Measurements from ENCODE around the gene PTPRA.

- TF ChIP-seq ZNF551 (CRISPR knock-in tag; IDR thresholded peaks at IDR 0.05) (no peak), E4F1 (CRISPR knock-in tag; IDR thresholded peaks at IDR 0.05; ENCODE audit: borderline replicate concordance) (no peak), SIX5 (IDR thresholded peaks at IDR 0.05; ENCODE audit: borderline replicate concordance in 1 of 2, insufficient read depth in 1 of 2, low read depth in 1 of 2, low read length in 2 of 2) (no peak), PRPF4 (IDR thresholded peaks at IDR 0.05; ENCODE audit: insufficient read depth, low read depth, low read length, poor library complexity, severe bottlenecking) (no peak)
These were observed 211.2 kb downstream of the PTPRA start, which contains the start of gene AVP for GRCh38 chr20:3084283-3084985.

Measured in K562 (cell line).